Jurkat, Clone E6-1 (cell line): ENCODE results near the gene CACNA2D2. TPM values are rescaled to one million over a fixed set of nuclear protein-coding genes. Genes with fewer than 3 reads are reported as not detected.

Experiments
- DNase-seq: peaks from one replicate; pipeline ENCODE4 v3.0.0-alpha.2; 2011; ENCODE audit warnings: low read depth, low spot score
- H3K4me3 ChIP-seq: 2 replicates; pipeline ENCODE4 v1.5.1; 2011; ENCODE audit warnings: mild to moderate bottlenecking, low read length, control low read depth, moderate library complexity
- polyA plus RNA-seq: library from polyadenylated mRNA; unstranded; fragments of >200 nt; gene quantifications from one replicate; pipeline ENCODE4 v1.2.1, GENCODE V29; 2012; ENCODE audit warnings: missing spikeins; ENCODE audit not compliant: insufficient read length, insufficient read depth

CACNA2D2 gene
- polyA plus RNA-seq, result 2.5 TPM

- peak within 1 kb of the TSS; percentile 39 for H3K4me3 ChIP-seq
- DNase-seq, result peak; percentile 49
Observed at GRCh38 chr3:50503504-50504342, at the start of gene CACNA2D2. CACNA2D2 (minus strand) TSS chr3:50503634; CDS start chr3:50503423, 211 bp downstream.

DNA sequence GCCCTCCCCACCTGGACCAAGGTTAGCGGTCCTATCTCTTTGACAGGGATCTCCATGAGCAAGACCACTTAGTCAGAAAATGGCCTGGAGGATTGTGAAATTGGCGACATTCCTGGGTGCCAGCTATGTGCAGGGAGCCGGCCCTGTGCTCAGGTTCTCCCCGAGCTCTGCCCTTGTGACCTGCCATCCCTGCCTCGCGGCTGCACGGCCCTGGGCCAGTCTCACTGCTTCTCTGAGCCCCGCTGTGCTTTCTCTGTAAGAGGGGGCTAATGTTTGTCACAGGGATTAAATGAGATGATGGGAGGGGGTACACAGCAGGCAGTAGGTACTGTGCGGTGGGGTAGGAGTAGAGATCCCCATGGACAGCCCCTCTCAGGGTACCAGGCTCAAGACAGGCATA is 49.2 kb upstream of the CACNA2D2 start:
- no peak for DNase-seq
- H3K4me3 ChIP-seq, result no peak overlapping the region

DNA sequence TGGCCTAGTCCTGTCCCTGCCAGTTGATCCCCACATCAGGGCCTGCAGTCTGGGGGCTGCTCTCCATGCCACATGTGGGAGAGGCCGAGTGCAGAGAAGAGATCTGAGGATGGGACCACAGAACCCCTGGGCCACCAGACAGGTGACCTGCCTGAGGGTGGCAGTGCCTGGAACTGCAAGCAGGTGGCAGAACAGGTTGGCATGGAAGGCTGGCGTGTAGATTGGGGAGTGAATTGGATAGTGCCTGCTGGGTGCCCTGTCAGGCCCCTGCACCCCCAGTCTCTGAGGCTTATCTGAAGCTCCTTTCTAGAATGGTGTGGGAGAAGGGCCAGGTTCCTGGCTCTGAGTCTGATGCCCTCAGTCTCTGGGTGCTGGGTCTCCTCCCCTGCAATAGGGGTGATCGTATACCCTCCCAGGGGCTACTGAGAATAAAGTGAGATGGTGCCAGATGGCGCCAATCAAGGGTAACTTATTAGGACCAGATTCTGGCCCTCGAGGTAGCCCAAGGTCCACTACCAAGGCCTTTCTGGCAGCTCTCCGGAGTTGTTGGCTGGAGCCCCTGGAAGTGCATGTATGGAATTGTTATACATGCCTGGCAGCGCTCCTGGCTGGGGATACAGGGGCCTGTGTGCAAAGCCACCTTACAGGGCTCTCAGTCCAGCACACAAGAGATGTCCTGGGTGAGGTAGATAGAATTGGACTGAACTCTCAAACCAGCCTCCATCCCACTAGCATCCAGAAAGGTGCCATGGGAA is 48.4 kb upstream of the CACNA2D2 start:
- DNase-seq, result no peak
- no peak overlapping the region for H3K4me3 ChIP-seq

- no peak for DNase-seq
- no peak overlapping the region for H3K4me3 ChIP-seq
Observed at GRCh38 chr3:50551054-50551659, 47.7 kb upstream of the CACNA2D2 start.

DNA sequence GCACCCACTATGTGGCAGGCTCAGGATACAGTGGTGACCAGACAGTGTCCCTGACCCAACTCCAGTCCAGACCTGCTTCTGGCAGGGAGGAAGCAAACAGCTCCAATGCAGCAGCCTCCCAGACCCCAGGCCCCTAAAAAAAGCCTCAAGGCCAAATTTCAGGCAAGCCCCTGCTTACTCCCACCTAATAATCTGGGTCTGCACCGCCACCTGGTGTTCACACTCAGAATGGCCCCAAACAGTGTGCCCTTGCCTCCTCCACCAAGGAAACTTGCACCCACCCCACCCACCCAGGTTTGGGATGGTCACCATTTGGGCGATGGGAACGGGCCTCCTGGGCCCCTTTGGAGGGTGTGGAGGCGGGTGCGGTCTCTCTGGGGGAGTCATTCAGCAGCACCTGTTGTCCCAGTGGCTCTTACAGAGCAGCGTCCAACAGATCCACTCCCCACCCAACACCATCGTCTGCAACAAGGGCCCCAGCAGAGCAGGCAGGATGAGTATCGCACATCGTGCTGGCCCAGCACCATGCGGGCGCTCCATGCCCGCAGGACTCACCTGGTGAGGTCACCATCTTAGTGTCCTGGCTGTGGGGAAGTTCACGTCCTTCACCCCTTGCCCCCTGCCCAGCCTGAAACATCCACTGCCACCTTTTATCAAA is 46.8 kb upstream of the CACNA2D2 start:
- no peak overlapping the region for H3K4me3 ChIP-seq
- DNase-seq, result peak; percentile 35

DNA sequence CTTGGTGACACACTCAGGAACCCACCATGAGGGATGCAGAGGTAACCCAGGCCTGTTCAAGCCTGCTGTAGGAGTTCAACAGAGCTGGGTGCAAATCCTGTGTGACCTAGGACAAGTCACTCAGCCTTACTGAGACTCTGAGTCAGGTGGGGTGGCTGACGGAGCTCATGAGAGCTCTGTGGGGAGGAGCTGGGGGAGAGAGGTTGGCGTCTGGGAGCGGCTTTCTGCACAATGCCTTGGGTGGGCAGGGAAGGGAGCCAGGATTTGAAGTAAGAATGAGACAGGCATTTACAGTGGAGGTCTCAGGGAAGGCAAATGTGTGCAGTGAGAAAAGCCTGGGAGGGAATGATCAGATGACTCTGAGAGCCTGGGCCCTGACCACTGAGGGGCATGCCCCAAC is 45.8 kb upstream of the CACNA2D2 start:
- no peak overlapping the region for H3K4me3 ChIP-seq
- no peak for DNase-seq

GRCh38 chr3:50545781-50546180 is 42.3 kb upstream of the CACNA2D2 start:
- no peak for DNase-seq
- H3K4me3 ChIP-seq, result no peak overlapping the region

DNA sequence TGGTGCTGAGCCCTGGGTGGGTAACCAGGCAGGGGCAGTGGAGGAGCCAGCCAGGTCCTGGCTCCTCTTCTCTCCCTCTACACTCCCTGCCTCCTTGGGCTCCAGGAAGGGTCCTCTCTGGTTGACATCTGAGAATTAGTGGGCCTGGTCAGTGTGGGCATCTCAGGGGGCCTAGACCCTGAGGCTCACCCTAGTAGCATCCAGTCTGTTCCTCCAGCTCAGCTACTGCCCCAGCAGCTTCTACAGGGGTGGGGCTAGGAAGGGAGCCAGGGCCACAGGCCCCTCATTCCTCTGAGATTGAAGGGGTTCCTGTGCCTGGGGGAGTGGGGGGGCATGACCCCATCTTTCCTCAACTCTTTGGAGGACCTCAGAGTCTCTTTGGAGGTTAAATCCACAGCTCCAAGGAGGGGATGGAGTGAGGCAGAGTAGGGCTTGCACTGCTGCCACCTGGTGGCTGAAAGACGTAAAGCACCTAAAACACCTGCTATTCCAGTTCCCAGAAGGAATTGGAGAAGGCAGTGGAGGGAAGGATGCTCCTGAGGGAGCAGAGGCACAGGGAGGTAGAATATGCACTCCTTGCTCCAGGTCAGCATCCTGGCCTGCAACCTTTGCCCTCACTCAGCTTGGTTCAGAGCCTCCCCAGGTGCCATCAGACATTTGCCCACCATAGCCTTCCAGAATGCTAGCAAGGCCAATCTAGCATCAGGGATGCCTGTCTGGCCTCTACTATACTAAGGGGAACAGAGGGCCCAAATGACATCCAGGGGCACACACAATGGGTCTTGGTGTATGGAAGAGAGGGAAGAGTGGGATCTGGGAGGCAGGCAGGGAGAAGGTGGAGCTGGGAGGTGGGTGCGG is 39.0 kb upstream of the CACNA2D2 start:
- H3K4me3 ChIP-seq, result no peak overlapping the region
- no peak for DNase-seq

DNA sequence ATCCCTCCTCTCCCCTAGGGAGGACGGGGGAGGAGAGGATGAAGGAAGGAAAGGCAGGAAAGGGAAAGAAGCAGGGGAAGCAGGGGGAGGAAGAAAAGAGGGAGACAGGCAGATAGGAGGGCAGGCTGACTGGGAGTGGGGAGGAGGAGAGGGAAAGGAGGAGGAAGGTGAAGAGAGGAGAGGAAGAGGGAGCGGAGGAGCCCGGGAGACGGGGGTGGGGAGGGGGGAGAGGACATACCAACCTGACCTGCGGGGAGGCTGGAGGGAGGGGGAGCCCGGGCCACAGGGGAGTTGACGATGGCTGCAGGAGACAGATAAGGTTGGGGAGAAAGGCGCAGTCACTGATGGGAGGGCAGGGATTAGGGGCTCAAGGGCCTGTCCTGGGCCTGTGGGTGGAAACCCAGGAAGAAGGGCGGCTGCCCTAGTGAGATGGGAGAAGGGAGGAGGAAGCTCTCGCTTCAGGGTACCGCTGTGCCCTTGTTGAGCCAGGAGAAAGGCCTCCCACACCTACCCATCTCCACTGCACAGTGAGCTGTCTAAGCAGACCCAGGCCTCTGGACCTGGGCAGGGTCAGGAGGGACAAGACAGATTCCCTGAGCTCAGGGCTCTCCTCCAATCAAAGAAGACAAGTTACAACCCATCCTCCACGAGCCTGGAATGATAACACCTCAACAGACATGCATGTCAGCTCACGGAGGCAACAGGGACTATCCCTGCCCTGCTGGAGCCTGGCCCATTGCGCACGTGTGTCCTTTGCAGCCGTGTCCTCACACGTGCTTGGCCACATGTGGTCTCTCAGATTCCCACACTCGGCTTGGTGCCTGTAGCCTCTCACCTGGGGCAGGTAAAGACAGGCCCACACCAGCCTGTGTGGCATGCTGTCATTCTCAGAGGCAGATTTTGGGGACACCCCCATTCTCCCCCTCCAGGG is 36.2 kb upstream of the CACNA2D2 start:
- no peak for DNase-seq
- H3K4me3 ChIP-seq, result no peak overlapping the region

- no peak overlapping the region for H3K4me3 ChIP-seq
Observed at GRCh38 chr3:50537421-50538129, 34.1 kb upstream of the CACNA2D2 start.

DNA sequence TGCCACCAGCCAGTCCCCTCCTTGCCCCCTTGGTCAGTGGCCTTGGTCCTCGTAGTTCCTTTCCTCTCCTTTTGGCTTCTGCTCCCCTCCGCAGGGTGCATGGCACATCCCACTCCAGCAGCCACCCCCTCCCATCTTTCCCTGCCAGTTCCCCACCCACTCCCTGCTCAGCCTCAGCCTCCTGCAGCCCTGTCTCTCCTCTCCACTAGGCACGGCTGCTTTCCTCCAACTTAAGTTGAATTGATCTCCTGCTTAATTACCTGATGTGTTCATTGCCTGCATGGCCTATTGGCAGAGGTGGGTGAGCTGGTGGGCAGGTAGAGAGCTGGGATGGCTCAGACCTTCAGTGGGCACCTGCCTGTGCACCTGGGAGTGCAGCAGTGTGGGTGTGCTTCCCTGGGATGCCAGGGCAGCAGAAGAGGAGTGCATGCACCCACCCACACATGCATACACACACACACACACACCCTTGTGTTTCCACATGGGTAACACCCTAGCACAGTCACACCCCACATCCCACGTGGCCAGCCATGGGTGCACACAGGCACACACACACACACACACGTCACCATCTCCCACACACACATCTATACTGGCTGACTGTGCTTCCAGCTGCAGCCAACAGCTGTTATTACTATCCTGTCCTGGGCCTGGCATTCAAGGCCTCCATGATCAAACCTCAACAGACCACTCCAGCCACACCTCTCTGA is 33.2 kb upstream of the CACNA2D2 start:
- H3K4me3 ChIP-seq, result no peak overlapping the region
- no peak for DNase-seq

More at GRCh38 chr3:50537421-50538129, 34.1 kb upstream of the CACNA2D2 start:
- no peak for DNase-seq

DNA sequence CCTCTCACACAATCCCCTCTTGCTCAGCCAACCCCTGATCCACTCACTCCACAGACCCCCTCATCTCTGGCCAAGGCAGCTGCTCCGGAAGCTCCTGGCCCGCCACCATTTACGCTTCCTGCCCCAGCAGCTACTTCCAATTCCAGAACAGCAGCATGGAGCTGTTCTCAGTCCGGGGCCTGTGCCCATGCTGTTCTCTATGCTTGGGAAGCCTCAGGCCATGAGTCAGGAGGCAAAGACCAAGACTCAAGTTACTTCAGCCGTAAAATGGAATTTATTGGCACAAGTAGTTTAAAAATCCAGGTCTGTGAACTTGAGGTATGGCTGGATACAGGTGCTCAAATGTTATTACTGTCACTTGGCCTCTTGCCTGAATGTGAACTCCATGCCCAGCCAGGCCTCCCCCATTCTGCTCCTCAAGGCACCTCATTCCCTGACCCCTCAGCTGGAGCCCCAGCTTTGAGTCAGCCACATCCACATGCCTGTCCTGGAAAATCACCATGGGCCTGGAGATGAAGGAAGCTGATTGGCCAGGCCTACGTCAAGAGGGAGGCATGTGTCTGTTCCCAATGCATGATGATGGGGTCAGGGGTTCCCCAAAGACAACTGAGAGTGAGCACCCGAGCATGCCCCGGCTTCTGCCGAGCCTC is 31.4 kb upstream of the CACNA2D2 start:
- H3K4me3 ChIP-seq, result no peak overlapping the region
- DNase-seq, result no peak

DNA sequence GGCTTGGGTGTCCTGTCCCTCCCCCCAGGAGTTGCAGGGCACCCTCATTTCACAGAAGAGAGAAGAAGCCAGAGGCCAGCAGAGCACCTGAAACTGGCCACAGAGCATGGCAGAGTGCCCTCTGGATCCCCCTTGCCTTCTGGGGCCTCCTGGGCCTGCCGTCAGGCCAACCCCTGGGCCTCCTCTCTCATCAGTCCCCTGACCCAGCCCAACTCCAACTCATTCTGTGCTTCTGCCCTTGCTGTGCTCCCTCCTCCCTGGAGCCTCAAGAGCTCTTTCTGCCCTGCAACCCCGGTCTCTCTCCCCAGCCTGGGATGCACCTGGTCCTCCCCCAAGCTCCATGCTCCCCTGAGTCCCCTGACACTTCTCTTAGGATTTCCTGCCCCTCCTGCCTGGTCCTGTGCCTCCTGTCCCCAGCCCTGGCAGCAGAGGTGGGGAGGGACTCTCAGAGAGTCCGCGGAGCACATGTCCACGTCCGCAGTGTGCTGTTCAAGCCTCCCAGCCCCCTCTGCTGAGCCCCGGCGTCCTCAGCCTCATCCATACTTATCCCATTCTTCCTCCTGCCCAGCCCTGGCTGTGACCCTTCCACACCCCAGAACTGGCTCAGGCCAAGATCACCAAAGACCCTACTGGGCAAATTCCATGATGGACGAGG is 30.5 kb upstream of the CACNA2D2 start:
- H3K4me3 ChIP-seq, result no peak overlapping the region
- DNase-seq, result no peak

DNA sequence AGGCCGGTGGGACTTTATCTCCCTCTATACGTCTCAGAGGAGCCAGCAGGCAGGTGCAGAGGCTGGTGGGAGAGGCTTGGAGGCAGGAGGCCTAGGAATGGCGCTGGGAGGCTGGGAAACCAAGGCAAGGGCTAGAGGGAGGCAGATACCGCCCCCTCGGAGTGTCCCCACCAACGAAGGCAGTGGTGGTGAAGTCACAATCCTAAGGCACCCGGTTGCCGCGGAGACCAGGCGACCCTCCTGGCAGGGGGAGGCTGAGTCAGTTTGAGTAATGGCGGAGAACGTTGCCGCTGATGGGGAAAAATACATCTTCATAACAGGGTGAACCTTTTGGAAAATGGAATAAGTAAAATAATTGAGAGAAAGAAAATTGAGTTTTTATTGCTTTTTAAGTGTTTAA is 29.9 kb upstream of the CACNA2D2 start:
- DNase-seq, result no peak
- no peak overlapping the region for H3K4me3 ChIP-seq

- H3K4me3 ChIP-seq, result no peak overlapping the region
- DNase-seq, result no peak
Observed at GRCh38 chr3:50532062-50532705, 28.8 kb upstream of the CACNA2D2 start.
